H9 (cell line): ENCODE measurements around the gene PHLPP2. TPM values are rescaled to one million over a fixed set of nuclear protein-coding genes. Genes with fewer than 3 reads are reported as not detected.

Experiments used
- DNase-seq: peaks from one replicate; pipeline ENCODE4 v3.0.0-alpha.2; 2017
- H2AFZ ChIP-seq: one replicate; pipeline ENCODE4 v1.6.1; 2013; ENCODE audit warnings: mild to moderate bottlenecking, low read length, control low read depth, moderate library complexity
- H2AK5ac ChIP-seq: 2 replicates; pipeline ENCODE4 v1.6.1; 2013; ENCODE audit warnings: low read length, control low read depth, mixed read lengths; ENCODE audit not compliant: insufficient read length
- H2BK120ac ChIP-seq: one replicate; pipeline ENCODE4 v1.6.1; 2013; ENCODE audit warnings: low read depth, mild to moderate bottlenecking, low read length, control low read depth, inconsistent platforms; ENCODE audit not compliant: poor library complexity, severe bottlenecking
- H2BK12ac ChIP-seq: 2 replicates; pipeline ENCODE4 v1.6.1; 2013; ENCODE audit warnings: low read length, control low read depth, mixed read lengths, low read depth; ENCODE audit not compliant: insufficient read length
- H2BK15ac ChIP-seq: 2 replicates; pipeline ENCODE4 v1.6.1; 2013; ENCODE audit warnings: low read depth, low read length, control low read depth
- H2BK20ac ChIP-seq: one replicate; pipeline ENCODE4 v1.6.1; 2013; ENCODE audit warnings: low read depth, mild to moderate bottlenecking, low read length, control low read depth, inconsistent platforms; ENCODE audit not compliant: poor library complexity, severe bottlenecking
- H2BK5ac ChIP-seq: 2 replicates; pipeline ENCODE4 v1.6.1; 2013; ENCODE audit warnings: low read length, control low read depth, mixed read lengths; ENCODE audit not compliant: insufficient read length
- H3K14ac ChIP-seq: 2 replicates; pipeline ENCODE4 v1.6.1; 2013; ENCODE audit warnings: low read length, control low read depth; ENCODE audit not compliant: insufficient read depth
- H3K18ac ChIP-seq: 2 replicates; pipeline ENCODE4 v1.6.1; 2013; ENCODE audit warnings: low read depth, mild to moderate bottlenecking, mixed read lengths, low read length, control low read depth; ENCODE audit not compliant: insufficient read length
- H3K23ac ChIP-seq: 2 replicates; pipeline ENCODE4 v1.6.1; 2013; ENCODE audit warnings: low read length, control low read depth, mixed read lengths, low read depth; ENCODE audit not compliant: insufficient read length
- H3K23me2 ChIP-seq: 2 replicates; pipeline ENCODE4 v1.6.1; 2013; ENCODE audit warnings: low read depth, mild to moderate bottlenecking, mixed read lengths, low read length, control low read depth; ENCODE audit not compliant: insufficient read length, poor library complexity, severe bottlenecking
- H3K27ac ChIP-seq: 2 replicates; pipeline ENCODE4 v1.5.1; 2013; ENCODE audit warnings: low read length, control low read depth, mixed read lengths, low read depth; ENCODE audit not compliant: insufficient read length
- H3K27me3 ChIP-seq: 2 replicates; pipeline ENCODE4 v1.6.1; 2013; ENCODE audit warnings: low read length, control low read depth, inconsistent platforms; ENCODE audit not compliant: insufficient read depth
- H3K4ac ChIP-seq: 2 replicates; pipeline ENCODE4 v1.6.1; 2013; ENCODE audit warnings: low read depth, mild to moderate bottlenecking, control low read depth, inconsistent platforms, low read length, moderate library complexity
- H3K4me1 ChIP-seq: 2 replicates; pipeline ENCODE4 v1.6.1; 2013; ENCODE audit warnings: low read length, control low read depth, inconsistent platforms; ENCODE audit not compliant: insufficient read depth
- H3K4me2 ChIP-seq: 2 replicates; pipeline ENCODE4 v1.6.1; 2013; ENCODE audit warnings: low read length, control low read depth, mixed read lengths; ENCODE audit not compliant: insufficient read length, insufficient read depth
- H3K56ac ChIP-seq: 2 replicates; pipeline ENCODE4 v1.6.1; 2013; ENCODE audit warnings: low read depth, mild to moderate bottlenecking, mixed read lengths, low read length, control low read depth; ENCODE audit not compliant: insufficient read length
- H3K79me1 ChIP-seq: 2 replicates; pipeline ENCODE4 v1.6.1; 2013; ENCODE audit warnings: low read depth, mild to moderate bottlenecking, moderate library complexity, low read length, control low read depth, inconsistent platforms; ENCODE audit not compliant: insufficient read depth, poor library complexity, severe bottlenecking
- H3K79me2 ChIP-seq: 2 replicates; pipeline ENCODE4 v1.6.1; 2013; ENCODE audit warnings: low read length, control low read depth, inconsistent platforms; ENCODE audit not compliant: insufficient read depth
- H3K9ac ChIP-seq: 2 replicates; pipeline ENCODE4 v1.6.1; 2013; ENCODE audit warnings: low read length, control low read depth, mixed read lengths; ENCODE audit not compliant: insufficient read length; ENCODE audit errors: extremely low read depth
- H3K9me3 ChIP-seq: one replicate; pipeline ENCODE4 v1.6.1; 2013; ENCODE audit warnings: low read depth, low read length, inconsistent platforms; ENCODE audit not compliant: control insufficient read depth
- H3T11ph ChIP-seq: one replicate; pipeline ENCODE4 v1.6.1; 2013; ENCODE audit warnings: mild to moderate bottlenecking, low read length, control low read depth, inconsistent platforms
- H4K20me1 ChIP-seq: one replicate; pipeline ENCODE4 v1.6.1; 2013; ENCODE audit not compliant: control insufficient read depth, insufficient read length, insufficient read depth
- H4K5ac ChIP-seq: 2 replicates; pipeline ENCODE4 v1.6.1; 2013; ENCODE audit warnings: low read depth, mild to moderate bottlenecking, mixed read lengths, low read length, control low read depth; ENCODE audit not compliant: insufficient read length
- H4K8ac ChIP-seq: replicated peaks from 2 replicates; pipeline ENCODE4 v1.6.1; 2013; ENCODE audit warnings: low read length, control low read depth, mixed read lengths, low read depth; ENCODE audit not compliant: insufficient read length
- H4K91ac ChIP-seq: 2 replicates; pipeline ENCODE4 v1.6.1; 2013; ENCODE audit warnings: low read depth, mild to moderate bottlenecking, moderate library complexity, mixed read lengths, low read length, control low read depth; ENCODE audit not compliant: insufficient read length
- H3K27ac Mint-ChIP-seq, 3 experiments: 2 replicates in 2 of 3; 3 replicates in 1 of 3; pipeline ENCODE4 v1.8.0; 2020 to 2021; ENCODE audit warnings: mixed read lengths in 3 of 3, mild to moderate bottlenecking in 1 of 3, moderate library complexity in 1 of 3
- H3K27me3 Mint-ChIP-seq: 2 replicates; pipeline ENCODE4 v1.8.0; 2021; ENCODE audit warnings: low read depth, mild to moderate bottlenecking, moderate library complexity, mixed read lengths
- H3K36me3 Mint-ChIP-seq, 3 experiments: 2 replicates in 2 of 3; 3 replicates in 1 of 3; pipeline ENCODE4 v1.8.0; 2020 to 2021; ENCODE audit warnings: low read depth in 3 of 3, mixed read lengths in 3 of 3; ENCODE audit not compliant: insufficient read depth in 1 of 3
- H3K4me1 Mint-ChIP-seq, 2 experiments: 2 replicates each; pipeline ENCODE4 v1.8.0; 2020; ENCODE audit warnings: mixed read lengths in 2 of 2
- H3K4me3 Mint-ChIP-seq, 2 experiments: 2 replicates in 1 of 2; 3 replicates in 1 of 2; pipeline ENCODE4 v1.8.0; 2020 to 2021; ENCODE audit warnings: mild to moderate bottlenecking in 2 of 2, mixed read lengths in 2 of 2, moderate library complexity in 1 of 2
- H3K9me3 Mint-ChIP-seq, 2 experiments: 2 replicates in 1 of 2; 3 replicates in 1 of 2; pipeline ENCODE4 v1.8.0; 2020; ENCODE audit warnings: mild to moderate bottlenecking in 2 of 2, mixed read lengths in 2 of 2, moderate library complexity in 1 of 2
- CTCF ChIP-seq: fragments of 200-600 bp; sonication (generic); conservative IDR thresholded peaks from 3 replicates; pipeline ENCODE4 v1.8.0; 2021; ENCODE audit warnings: antibody characterized with exemption, mild to moderate bottlenecking
- WGBS: extraction: QIAGEN DNeasy Blood & Tissue Kit; methylation state at CpG from one replicate; pipeline ENCODE4 v1.1.7; 2013; ENCODE audit warnings: missing lambda C conversion rate, low lambda C conversion rate, mixed read lengths; ENCODE audit not compliant: insufficient read length; ENCODE audit errors: extremely low coverage; 5-methylcytosine and 5-hydroxymethylcytosine counted together
- total RNA-seq: library from RNA; stranded (reverse); gene quantifications from 2 replicates; pipeline ENCODE4 v1.2.1, GENCODE V29; 2021

Gene PHLPP2
- total RNA-seq, 1 experiment from 2014 or later = 23.2 TPM

GRCh38 chr16:71726476-71727315, 2.2 kb upstream of the PHLPP2 start:
- Mint-ChIP-seq H3K4me1 (peaks cover 23 to 31% of the 10 kb centered on the region in 2 experiments), H3K36me3 (peaks cover 0 to 12% (median under 1%) of the 10 kb centered on the region in 3 experiments; a peak in 6 of 7 replicates), H3K9me3 (no peaks in the 10 kb centered on the region; a peak in 1 of 5 replicates), H3K4me3 (no peak overlapping the region), H3K27ac (no peak overlapping the region), H3K27me3 (peaks cover 20% of the 10 kb centered on the region)
- no peak overlapping the region for H3K4ac ChIP-seq
- peaks cover 3% of the 10 kb centered on the region for H3K23me2 ChIP-seq
- H2BK20ac ChIP-seq = no peak overlapping the region
- DNase-seq = no peak
- no peak overlapping the region for H3K14ac ChIP-seq
- H2AK5ac ChIP-seq = no peak overlapping the region
- no peaks in the 10 kb centered on the region; the same call in 1 of the 2 replicates for H3K4me1 ChIP-seq
- no peak overlapping the region for H3K27ac ChIP-seq
- no peak overlapping the region for H3K56ac ChIP-seq
- H2BK15ac ChIP-seq = no peak overlapping the region
- H3K79me1 ChIP-seq = peaks cover 3% of the 10 kb centered on the region
- H3K27me3 ChIP-seq = no peaks in the 10 kb centered on the region
- no CpG with 5 or more reads among the region's 4 CpGs for WGBS
- no peak overlapping the region for H4K91ac ChIP-seq
- H3K79me2 ChIP-seq = peaks cover 2% of the 10 kb centered on the region; the same call in 1 of the 2 replicates
- no peak overlapping the region for H3K18ac ChIP-seq
- H4K5ac ChIP-seq = no peak overlapping the region
- H3K9ac ChIP-seq = no peak overlapping the region
- no peak overlapping the region for H2BK12ac ChIP-seq
- H2BK5ac ChIP-seq = no peak overlapping the region
- H4K20me1 ChIP-seq = no peaks in the 10 kb centered on the region
- H2BK120ac ChIP-seq = no peak overlapping the region
- no peak overlapping the region for H3K23ac ChIP-seq
- no peaks in the 10 kb centered on the region for H3K9me3 ChIP-seq
- H3T11ph ChIP-seq = no peak overlapping the region
- TF ChIP-seq CTCF = no peak
- H2AFZ ChIP-seq = no peak overlapping the region
- no peak overlapping the region for H3K4me2 ChIP-seq
- no peak overlapping the region for H4K8ac ChIP-seq
